Retinal pigment epithelial cell (primary cell): ENCODE measurements around the gene IL19.

Experiments used
- DNase-seq: peaks from one replicate; pipeline ENCODE4 v3.0.0-alpha.2; 2010; ENCODE audit warnings: low read depth
- H3K4me3 ChIP-seq: 2 replicates; pipeline ENCODE4 v1.5.1; 2011; ENCODE audit warnings: mild to moderate bottlenecking, low read length, control low read depth, moderate library complexity
- TF ChIP-seq, protein P1 (sequence below): conservative IDR thresholded peaks from 2 replicates; pipeline ENCODE4 v1.5.1; 2011; ENCODE audit warnings: low read depth, low read length, control low read depth, inconsistent platforms

Gene IL19

DNA sequence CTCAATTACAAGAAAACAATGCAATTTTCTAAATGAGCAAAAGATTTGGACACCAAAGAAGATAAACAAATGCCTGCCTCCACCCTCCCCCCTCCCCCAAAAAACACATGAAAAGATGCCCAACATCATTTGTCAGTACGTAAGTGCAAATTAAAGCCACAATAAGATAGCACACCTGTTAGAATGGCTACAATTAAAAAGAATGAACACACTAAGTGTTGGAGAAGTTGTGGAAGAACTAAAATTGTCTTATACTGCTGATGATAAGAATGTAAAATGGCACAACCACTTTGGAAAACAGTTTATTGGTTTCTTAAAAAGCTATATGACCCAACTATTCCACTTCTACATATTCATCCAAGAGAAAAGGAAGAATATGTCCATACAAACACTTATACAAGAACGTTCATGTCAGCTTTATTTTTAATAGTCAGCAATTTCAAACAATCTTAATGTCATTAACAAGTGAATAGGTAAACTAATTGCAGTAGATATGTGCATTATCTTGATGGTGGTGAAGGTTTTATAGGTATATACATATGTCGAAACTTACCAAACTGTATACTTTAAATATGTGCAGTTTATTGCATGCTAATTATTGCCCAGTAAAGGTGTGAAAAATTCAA, 105.3 kb downstream of the IL19 start:
- H3K4me3 ChIP-seq = no peak overlapping the region

DNA sequence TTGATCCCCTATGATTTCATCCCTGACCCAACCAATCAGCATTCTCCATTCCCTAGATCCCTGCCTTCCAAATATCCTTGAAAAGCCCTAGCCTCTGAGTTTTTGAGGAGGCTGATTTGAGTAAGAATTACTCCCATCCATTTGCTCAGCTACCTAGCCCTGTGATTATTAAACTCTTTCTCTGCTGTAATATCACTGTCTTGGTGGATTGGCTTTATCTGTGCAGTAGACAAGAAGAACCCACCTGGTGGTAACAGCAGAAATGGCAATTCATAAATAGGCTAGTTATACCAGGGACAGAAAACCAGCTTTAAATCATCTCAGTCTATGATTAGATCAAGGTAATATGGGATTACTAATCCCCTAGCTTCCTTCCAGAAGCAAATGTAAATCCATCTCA, 107.9 kb downstream of the IL19 start:
- no peak overlapping the region for H3K4me3 ChIP-seq
- TF ChIP-seq, protein P1, sequence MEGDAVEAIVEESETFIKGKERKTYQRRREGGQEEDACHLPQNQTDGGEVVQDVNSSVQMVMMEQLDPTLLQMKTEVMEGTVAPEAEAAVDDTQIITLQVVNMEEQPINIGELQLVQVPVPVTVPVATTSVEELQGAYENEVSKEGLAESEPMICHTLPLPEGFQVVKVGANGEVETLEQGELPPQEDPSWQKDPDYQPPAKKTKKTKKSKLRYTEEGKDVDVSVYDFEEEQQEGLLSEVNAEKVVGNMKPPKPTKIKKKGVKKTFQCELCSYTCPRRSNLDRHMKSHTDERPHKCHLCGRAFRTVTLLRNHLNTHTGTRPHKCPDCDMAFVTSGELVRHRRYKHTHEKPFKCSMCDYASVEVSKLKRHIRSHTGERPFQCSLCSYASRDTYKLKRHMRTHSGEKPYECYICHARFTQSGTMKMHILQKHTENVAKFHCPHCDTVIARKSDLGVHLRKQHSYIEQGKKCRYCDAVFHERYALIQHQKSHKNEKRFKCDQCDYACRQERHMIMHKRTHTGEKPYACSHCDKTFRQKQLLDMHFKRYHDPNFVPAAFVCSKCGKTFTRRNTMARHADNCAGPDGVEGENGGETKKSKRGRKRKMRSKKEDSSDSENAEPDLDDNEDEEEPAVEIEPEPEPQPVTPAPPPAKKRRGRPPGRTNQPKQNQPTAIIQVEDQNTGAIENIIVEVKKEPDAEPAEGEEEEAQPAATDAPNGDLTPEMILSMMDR = peak; percentile 15
- DNase-seq = no peak

More for the DNA sequence above, 105.3 kb downstream of the IL19 start:
- DNase-seq = no peak
- TF ChIP-seq, protein P1 = no peak

DNA sequence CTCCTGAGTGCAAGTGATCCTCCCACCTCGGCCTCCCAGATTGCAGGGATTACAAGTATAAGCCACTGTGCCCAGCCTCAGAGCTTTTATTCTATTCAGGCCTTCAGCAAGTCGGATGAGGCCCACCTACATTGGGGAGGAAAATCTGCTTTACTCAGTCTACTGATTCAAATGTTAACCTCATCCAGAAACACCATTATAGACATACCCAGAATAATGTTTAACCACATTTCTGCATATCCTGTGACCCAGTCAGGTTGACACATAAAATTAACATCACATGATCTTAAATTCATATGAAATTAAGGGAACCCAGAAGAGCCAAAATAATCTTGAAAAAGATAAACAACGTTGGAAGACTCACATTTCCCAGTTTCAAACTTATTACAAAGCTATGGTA, 109.7 kb downstream of the IL19 start:
- no peak overlapping the region for H3K4me3 ChIP-seq
- DNase-seq = no peak
- TF ChIP-seq, protein P1 = no peak

DNA sequence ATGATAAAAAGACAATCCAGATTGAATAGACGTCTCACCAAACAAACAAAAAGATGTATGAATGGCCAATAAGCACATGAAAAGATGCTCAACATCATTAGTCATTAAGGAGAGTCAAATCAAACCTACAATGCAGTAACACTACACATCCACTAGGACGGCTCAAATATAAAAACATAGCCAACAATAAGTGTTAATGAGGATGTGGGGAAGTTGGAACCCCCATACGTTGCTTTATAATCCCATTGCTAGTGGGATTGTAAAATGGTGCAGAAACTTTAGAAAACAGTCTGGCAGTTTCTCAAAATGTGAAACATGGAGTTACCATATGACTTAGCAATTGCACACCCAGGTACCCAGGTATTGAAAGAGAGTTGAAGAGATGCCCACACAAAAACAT, 112.0 kb downstream of the IL19 start:
- DNase-seq = no peak
- H3K4me3 ChIP-seq = no peak overlapping the region
- TF ChIP-seq, protein P1 = peak; percentile 20

DNA sequence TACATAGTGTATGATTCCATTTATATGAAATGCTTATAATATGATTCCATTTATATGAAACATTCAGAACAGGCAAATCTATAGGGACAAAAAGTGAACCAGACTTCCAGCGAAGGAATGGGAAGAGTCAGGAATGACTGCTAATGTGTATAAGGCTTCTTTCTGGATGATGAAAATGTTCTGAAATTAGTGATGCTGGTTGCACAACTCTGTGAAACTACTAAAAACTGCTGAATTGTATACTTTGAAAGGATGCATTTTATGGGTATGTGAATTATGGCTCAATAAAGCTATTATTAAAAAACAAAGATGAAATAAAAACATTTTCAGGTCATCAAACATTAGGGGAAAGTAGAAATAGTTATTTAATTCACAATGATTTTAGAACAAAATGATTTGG, 112.6 kb downstream of the IL19 start:
- no peak for DNase-seq
- H3K4me3 ChIP-seq = no peak overlapping the region
- TF ChIP-seq, protein P1 = no peak

DNA sequence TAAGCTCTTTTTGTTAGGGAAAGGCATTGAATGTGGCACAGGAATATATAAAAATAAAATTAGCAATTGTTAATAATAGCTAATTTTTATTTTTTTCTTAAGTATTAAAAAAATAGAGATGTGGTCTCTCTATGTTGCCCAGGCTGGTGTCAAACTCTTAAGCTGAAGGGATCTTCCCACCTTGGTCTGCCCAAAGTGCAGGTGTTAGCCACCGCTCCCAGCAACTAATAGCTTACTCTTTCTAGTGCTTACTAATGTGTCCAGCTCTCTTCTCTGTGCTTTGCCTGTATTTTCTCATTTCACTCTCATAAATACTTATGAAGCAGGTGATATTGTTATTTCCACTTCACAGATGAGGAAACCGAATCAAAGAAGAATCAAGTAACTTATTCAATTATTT, 113.3 kb downstream of the IL19 start:
- H3K4me3 ChIP-seq = no peak overlapping the region
- no peak for DNase-seq
- TF ChIP-seq, protein P1 = no peak

DNA sequence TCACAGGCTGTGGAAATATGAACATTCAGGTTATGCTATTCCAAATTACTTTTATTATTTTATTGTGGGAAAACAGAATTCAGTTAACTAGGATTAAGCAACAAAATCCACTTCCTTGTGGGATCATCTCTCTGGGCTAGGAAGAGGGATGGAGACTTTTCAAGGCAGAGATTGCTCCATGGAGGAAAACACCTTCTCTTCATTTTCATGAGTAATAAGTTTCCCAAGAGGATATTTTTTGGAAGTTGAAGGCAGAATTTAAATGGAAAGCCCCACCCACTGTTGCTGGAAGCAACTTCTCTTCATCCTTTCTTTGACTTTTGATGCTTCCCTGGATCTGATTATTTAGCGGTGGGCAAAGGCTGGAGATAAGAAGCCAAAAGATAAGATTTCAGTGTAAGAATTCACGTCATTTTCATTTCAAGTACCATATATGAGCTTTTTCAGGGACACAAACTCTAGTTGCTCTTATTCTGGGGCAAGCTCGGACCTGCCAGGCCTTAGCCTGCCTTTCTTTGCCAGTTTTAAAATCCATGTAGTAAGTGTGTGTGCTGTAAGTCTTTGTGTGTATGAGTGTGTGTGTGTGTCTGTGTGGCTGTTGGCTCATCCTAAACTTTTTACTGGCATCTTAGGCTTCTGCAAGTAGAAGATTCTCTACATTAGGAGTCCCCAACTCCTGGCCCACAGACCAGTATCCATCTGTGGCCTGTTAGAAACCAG, 114.9 kb downstream of the IL19 start:
- no peak for DNase-seq
- TF ChIP-seq, protein P1 = no peak
- no peak overlapping the region for H3K4me3 ChIP-seq
